GM18907 (cell line): ENCODE data around the gene SSTR3.
"Not testable (repeated sequence)": the region's sequence is repeated elsewhere in the genome, so short reads cannot be mapped to it uniquely, and the experiment has no call there.

Source experiments
- ATAC-seq: cut with Tn5 transposase; IDR thresholded peaks from one replicate; pipeline ENCODE4 v1.9.1; 2021; ENCODE audit warnings: mild to moderate bottlenecking, moderate library complexity; ENCODE audit not compliant: unreplicated experiment

The SSTR3 gene

GRCh38 chr22:37213218-37213855 lies 1.1 kb upstream of the SSTR3 start:
- no peak for ATAC-seq

DNA sequence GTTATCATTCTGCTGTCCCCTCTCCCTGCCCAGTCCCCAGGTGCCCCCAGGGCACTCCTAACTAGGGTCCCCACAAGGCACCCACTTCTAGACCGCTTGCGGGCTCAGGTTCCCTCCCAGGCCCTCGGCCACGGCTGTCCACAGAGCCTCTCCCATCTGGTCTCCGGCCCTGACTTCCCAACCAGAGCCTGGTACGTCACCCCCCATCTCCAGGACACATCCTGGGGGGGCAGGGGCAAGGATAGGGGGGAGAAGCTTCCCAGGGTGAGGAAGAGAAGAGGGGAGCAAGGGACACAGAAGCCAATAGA lies 457 bp downstream of the SSTR3 start:
- no peak for ATAC-seq

DNA sequence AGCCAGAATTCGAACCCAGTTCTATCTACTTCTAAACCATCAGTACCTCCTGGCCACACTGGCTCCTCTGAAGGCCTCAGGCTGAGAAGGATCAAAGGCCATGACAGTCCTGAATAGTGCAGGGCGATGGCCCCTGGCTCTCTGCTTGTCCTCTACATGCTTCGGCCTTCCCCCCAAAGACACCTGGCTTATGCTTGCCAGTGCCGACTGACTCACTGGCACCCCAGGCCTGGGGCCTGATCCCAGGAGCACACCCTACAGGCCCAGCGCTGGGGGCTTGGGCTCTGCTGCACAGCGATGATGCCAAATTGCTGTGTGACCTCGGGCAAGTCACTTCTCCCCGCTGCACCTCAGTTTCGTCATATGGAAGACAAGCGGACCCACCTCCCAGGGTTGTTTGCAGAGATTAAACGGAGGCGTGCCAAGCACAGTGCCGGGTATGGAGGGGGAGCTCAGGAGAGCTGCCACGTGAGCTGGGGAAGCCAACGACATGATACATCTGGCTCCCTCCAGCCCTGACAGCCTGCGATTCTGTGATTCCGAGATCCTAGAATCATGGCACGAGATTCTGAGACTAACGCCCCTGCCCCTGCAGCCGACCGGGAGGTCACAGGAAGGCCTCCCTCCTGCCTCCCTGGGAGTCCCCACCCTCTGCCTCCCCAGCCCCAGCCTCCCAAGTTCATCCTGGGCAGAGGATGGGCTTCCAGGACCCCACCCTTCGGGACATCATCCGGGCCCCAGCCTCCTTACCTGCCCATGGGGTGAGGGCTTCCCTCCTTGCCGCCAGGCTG lies 1.0 kb downstream of the SSTR3 start:
- no peak for ATAC-seq

DNA sequence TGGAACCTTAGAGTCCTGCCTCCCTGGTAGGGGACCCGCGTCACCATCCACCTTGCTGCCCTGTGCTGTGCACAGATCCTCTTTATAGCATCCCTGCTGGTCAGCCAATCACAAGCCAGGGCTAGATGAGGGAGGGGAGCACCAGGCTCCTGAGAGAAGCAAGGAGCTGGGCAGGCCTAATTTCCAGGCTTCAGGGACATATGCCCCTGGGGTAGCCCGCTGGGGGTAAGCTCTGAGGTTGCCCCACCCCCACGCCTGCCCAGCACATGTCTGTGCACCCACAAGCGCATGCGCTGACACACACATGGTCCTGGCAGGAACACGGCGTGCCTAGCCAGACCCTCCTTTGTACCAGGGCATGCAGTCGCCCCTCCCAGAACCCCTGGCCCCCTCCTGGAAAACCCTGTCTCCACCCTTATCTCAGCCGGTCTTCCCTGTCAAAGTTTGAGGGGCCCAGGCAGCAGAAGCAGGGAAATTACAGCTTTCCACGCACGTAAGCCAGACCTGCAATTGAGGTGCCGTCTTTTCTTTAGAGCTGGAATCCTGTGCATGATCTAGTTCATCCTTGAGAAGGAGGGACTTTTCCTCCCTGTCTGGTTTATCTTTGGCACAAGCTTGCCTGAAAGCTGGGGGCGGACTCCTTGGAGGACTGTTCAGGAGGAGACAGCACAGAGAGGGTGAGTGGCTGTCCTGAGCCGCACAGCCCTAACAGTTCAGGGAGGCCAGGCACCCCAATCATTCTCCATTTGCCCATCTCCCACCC lies 2.1 kb downstream of the SSTR3 start:
- no peak for ATAC-seq

DNA sequence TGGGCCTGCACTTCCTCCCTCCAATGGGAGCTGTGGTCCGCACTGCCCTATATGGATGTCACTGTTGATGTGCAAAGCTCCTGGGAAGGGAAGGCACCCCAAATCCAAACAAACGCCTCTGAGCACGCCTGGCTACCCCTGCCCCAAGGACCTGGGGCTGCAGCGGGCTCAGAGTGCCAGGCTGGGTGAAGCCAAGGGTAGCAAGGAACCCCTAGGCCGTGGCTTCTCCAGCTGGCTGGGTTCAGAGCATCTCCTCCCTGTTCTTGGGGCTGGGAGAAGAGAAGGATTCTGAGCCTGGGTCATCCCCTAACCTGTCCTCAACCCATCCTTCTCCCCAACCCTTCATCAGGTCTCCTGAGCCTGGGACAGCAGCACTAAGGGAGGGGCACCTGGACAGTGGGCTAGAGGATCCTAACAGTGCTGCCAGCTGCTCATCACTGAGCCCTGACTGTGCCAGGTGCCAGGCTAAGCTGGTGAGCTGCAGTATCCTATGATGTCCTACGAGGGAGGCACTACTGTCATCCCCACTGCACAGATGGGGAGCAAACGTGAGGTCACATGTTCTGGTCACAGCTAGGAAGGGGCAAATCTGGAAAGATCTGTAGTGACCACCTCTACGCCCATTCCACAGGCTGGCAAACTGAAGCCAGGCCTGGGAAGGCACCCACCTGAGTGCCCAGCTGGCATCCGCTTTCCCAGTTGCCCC lies 3.0 kb downstream of the SSTR3 start:
- no peak for ATAC-seq

- no peak for ATAC-seq
Measured at GRCh38 chr22:37208401-37209139, 3.7 kb downstream of the SSTR3 start.

DNA sequence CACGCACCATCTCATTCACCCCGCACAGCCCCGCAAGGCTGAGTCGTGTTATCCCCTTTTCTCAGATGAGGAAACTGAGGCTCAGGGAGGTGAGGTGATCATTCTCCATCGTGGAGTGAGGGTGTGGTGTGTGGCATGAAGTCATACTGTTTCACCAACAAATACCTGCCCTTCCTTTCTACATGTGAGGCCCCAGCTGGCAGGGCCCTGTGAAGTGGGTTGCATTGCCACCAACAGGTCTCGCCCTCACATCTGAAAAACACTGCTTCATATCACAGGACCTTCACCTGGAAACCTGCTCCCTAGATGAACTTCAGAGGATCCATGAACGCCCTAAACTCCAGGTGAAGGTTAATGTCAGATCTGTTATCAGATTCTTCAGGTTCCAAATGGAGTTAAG lies 4.3 kb downstream of the SSTR3 start:
- ATAC-seq, result no peak

DNA sequence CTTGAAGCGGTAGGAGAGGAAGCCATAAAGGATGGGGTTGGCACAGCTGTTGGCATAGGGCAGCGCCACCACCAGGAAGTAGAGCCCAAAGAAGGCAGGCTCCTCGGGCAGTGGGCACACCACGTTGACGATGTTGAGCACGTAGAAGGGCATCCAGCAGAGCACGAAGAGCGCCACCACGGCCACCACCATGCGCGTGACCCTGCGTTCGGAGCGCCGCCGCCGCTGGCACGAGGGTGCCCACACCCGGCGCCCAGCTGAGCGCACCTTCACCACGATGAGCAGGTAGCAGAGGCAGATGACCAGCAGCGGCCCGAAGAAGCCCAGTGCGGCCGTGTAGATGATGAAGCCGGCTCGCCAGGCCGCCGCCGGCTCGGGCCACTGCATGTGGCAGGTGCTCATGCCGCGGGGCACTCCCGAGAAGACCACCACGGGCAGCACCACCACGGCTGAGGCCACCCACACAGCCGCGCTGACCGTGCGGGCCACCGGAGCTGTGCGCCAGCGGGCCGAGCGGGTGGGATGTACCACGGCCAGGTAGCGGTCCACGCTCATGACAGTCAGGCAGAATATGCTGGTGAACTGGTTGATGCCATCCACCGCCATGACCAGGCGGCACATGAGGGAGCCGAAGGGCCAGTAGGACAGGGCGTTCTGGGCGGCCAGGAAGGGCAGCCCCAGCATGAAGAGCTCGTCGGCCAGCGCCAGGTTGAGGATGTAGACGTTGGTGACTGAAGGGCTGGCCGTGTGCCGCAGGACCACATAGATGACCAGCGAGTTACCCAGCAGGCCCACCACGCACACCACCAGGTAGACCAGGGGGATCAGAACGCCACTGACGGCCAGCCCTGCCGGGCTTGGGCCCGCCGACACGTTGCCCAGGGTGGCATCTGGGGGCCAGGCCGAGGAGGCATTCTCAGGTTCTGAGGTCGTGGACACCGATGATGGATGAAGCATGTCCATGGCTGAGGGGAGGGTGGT lies 5.1 kb downstream of the SSTR3 start:
- no peak for ATAC-seq

- no peak for ATAC-seq
Measured at GRCh38 chr22:37206118-37206840, 6.0 kb downstream of the SSTR3 start.

DNA sequence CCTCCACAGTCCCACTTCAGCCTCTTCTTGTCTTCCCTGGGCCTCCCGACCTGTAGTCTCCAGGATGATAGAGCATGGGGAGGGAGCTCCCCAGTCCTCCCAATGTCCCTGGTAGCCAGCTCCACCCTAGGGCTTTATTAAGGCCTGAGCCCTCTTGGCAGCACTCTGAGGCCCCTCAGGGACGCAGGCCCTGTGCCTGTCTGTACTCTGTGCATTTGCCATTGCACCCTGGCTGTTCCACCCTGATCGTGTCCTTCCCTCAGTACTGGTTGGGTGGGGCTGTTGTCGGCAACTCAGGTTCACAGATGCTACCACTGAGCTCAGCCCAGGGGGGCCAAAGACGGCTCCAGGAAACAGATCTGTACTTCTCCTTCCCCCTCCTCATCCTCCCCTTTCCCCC lies 7.2 kb downstream of the SSTR3 start:
- ATAC-seq, result no peak

DNA sequence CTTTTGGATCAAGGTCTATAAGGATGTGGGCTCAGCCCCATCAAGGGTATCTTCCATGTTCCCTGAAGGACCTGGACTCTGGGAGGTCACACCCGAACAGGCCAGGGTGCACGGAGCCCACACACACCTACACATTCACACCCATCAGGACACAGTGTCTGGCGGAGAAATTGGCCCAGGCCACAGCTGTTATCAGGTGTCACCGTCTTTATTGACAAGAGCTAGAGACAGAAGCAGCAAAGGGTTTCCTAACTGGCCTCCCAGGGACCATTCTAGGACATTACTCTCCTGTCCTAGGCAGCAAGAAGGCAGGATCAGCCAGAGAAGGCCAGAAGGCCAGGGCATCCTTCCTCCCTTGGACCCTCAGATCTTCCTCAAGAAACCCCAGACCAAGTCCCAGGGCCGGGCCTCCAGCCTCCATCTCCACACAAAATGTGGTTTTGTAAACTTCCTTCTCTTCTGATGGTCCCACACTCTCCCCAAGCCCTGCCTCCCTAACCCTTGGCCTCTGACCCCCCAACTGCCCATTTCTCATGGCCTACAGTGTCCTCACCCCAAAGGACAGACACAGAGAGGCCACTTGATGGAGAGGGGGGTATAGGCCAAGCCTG lies 8.1 kb downstream of the SSTR3 start:
- no peak for ATAC-seq

GRCh38 chr22:37203354-37204044 lies 8.8 kb downstream of the SSTR3 start:
- no peak for ATAC-seq

- ATAC-seq, result no peak
Measured at GRCh38 chr22:37202716-37203115, 9.6 kb downstream of the SSTR3 start.

GRCh38 chr22:37202001-37202555 lies 10.2 kb downstream of the SSTR3 start:
- ATAC-seq, result no peak

DNA sequence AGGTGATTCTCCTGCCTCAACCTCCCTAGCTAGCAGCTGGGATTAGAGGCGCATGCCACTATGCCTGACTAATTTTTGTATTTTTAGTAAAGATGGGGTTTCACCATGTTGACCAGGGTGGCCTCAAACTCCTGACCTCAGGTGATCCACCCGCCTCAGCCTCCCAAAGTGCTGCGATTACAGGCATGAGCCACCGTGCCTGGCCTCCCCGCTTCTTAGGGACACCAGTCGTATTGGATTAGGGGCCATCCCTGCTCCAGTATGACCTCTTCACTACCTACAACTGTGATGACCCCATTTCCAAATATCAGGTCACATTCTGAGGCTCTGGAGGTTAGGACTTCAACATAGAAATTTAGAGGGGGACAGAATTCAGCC lies 10.8 kb downstream of the SSTR3 start:
- not testable (repeated sequence) for ATAC-seq

DNA sequence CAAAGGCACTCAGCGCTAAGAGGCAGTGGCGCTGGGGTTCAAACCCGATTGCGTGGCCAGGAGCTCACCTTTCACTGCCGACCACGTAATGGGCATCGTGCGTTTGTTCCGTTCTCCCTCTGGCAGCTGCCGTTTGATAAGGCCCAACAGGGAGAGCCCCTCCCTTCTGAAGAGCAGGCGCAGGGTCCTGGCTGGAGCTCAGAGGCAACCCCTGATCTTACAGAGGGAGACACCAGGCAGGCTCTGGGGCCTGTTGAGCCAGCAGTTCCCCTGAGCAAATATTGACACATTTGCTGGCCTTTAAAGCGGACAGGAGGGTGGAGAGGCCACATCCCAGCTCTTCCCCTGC lies 12.5 kb downstream of the SSTR3 start:
- ATAC-seq, result peak; percentile 10

DNA sequence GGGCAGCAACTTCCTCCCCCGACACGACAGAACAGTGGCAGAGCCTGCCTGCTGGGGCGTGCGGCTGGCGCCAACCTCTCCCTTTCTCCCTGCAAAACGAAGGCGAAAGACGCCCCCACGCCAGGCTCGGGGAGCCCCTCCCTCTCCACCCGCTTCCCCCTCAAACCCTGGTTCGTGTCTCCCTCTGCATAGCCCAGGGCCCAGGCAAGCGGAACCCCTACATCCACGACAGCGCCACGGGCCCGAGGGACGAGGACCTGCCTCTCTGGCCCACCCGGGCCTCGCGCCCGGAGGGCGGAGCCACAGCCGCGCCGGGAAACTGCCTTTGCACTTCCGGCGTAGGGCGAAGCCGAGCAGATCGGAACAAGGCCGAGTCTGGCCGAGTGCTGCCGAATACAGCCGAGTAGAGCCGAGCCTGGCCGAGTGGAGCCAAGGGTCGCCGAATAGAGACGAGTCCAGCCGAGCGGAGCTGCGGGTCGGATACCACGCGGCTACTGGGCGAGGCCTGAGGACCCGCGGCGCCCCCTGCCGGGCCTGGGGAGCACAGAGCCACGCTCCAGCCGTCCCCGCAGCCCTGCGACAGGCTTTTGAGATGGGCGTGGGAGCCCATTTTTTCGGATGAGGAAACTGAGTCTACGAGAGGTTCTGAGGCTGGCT lies 13.0 kb downstream of the SSTR3 start:
- ATAC-seq, result peak; percentile 94
